ENCODE results near the gene ADAMTSL3.

Gene ADAMTSL3

GRCh38 chr15:83991163-83991562 is 337.2 kb downstream of the ADAMTSL3 start:
- Mint-ChIP-seq H3K27ac (no peak overlapping the region), H3K4me1 (no peaks in the 10 kb centered on the region), H3K27me3 (no peaks in the 10 kb centered on the region), H3K4me3 (no peak overlapping the region), H3K9me3 (no peaks in the 10 kb centered on the region)
- ATAC-seq = no peak
- no peak for DNase-seq

GRCh38 chr15:83992324-83993031 is 338.6 kb downstream of the ADAMTSL3 start:
- Mint-ChIP-seq H3K4me3 (no peak overlapping the region), H3K9me3 (no peaks in the 10 kb centered on the region), H3K27ac (no peak overlapping the region), H3K4me1 (no peaks in the 10 kb centered on the region), H3K27me3 (no peaks in the 10 kb centered on the region)
- DNase-seq (no peak), ATAC-seq (no peak)

- ATAC-seq = no peak
- no peaks in the 10 kb centered on the region for H3K9me3 Mint-ChIP-seq
- no peaks in the 10 kb centered on the region for H3K4me1 Mint-ChIP-seq
- H3K27ac Mint-ChIP-seq = no peak overlapping the region
- no peak overlapping the region for H3K4me3 Mint-ChIP-seq
- no peak for DNase-seq
- H3K27me3 Mint-ChIP-seq = no peaks in the 10 kb centered on the region
Observed at GRCh38 chr15:83993591-83993990, 339.7 kb downstream of the ADAMTSL3 start.

GRCh38 chr15:83998486-83998885 is 344.6 kb downstream of the ADAMTSL3 start:
- H3K27me3 Mint-ChIP-seq = no peaks in the 10 kb centered on the region
- DNase-seq (no peak), ATAC-seq (no peak)
- no peaks in the 10 kb centered on the region for H3K4me1 Mint-ChIP-seq
- H3K27ac Mint-ChIP-seq = no peak overlapping the region
- no peak overlapping the region for H3K4me3 Mint-ChIP-seq
- no peaks in the 10 kb centered on the region for H3K9me3 Mint-ChIP-seq

- H3K4me1 Mint-ChIP-seq = no peaks in the 10 kb centered on the region
- H3K4me3 Mint-ChIP-seq = no peak overlapping the region
- H3K27ac Mint-ChIP-seq = no peak overlapping the region
- no peaks in the 10 kb centered on the region for H3K9me3 Mint-ChIP-seq
- ATAC-seq (no peak), DNase-seq (no peak)
- no peaks in the 10 kb centered on the region for H3K27me3 Mint-ChIP-seq
Observed at GRCh38 chr15:83999396-84000135, 345.6 kb downstream of the ADAMTSL3 start.

- Mint-ChIP-seq H3K27me3 (no peaks in the 10 kb centered on the region), H3K9me3 (no peaks in the 10 kb centered on the region), H3K27ac (no peak overlapping the region), H3K4me1 (no peaks in the 10 kb centered on the region), H3K4me3 (no peak overlapping the region)
- ATAC-seq = no peak
- no peak for DNase-seq
Observed at GRCh38 chr15:84001037-84001436, 347.1 kb downstream of the ADAMTSL3 start.

GRCh38 chr15:84001655-84002054 is 347.7 kb downstream of the ADAMTSL3 start:
- Mint-ChIP-seq H3K9me3 (no peaks in the 10 kb centered on the region), H3K4me3 (no peak overlapping the region), H3K4me1 (no peaks in the 10 kb centered on the region), H3K27ac (no peak overlapping the region), H3K27me3 (no peaks in the 10 kb centered on the region)
- DNase-seq (no peak), ATAC-seq (no peak)

- no peak for DNase-seq
- no peak overlapping the region for H3K27ac Mint-ChIP-seq
- H3K27me3 Mint-ChIP-seq = no peaks in the 10 kb centered on the region
- H3K9me3 Mint-ChIP-seq = no peaks in the 10 kb centered on the region
- no peak overlapping the region for H3K4me3 Mint-ChIP-seq
- no peaks in the 10 kb centered on the region for H3K4me1 Mint-ChIP-seq
- no peak for ATAC-seq
Observed at GRCh38 chr15:84003791-84004503, 350.0 kb downstream of the ADAMTSL3 start.

- DNase-seq (no peak), ATAC-seq (no peak)
- Mint-ChIP-seq H3K4me1 (no peaks in the 10 kb centered on the region), H3K27me3 (no peaks in the 10 kb centered on the region), H3K9me3 (no peaks in the 10 kb centered on the region), H3K27ac (no peak overlapping the region), H3K4me3 (no peak overlapping the region)
Observed at GRCh38 chr15:84006421-84006820, 352.5 kb downstream of the ADAMTSL3 start.

- no peak overlapping the region for H3K4me3 Mint-ChIP-seq
- no peak overlapping the region for H3K27ac Mint-ChIP-seq
- no peaks in the 10 kb centered on the region for H3K27me3 Mint-ChIP-seq
- no peaks in the 10 kb centered on the region for H3K9me3 Mint-ChIP-seq
- H3K4me1 Mint-ChIP-seq = no peaks in the 10 kb centered on the region
- ATAC-seq = no peak
- DNase-seq = no peak
Observed at GRCh38 chr15:84009616-84010015, 355.7 kb downstream of the ADAMTSL3 start.

- Mint-ChIP-seq H3K27me3 (no peaks in the 10 kb centered on the region), H3K27ac (no peak overlapping the region), H3K4me3 (no peak overlapping the region), H3K4me1 (no peaks in the 10 kb centered on the region), H3K9me3 (no peaks in the 10 kb centered on the region)
- ATAC-seq (no peak), DNase-seq (no peak)
Observed at GRCh38 chr15:84010246-84010645, 356.3 kb downstream of the ADAMTSL3 start.

GRCh38 chr15:84016371-84016770 is 362.4 kb downstream of the ADAMTSL3 start:
- Mint-ChIP-seq H3K4me3 (no peak overlapping the region), H3K4me1 (no peaks in the 10 kb centered on the region), H3K27me3 (peaks cover 6% of the 10 kb centered on the region), H3K9me3 (no peaks in the 10 kb centered on the region), H3K27ac (no peak overlapping the region)
- ATAC-seq (no peak), DNase-seq (no peak)

GRCh38 chr15:84022516-84022915 is 368.6 kb downstream of the ADAMTSL3 start:
- Mint-ChIP-seq H3K27me3 (peaks cover 6% of the 10 kb centered on the region), H3K4me1 (no peaks in the 10 kb centered on the region), H3K4me3 (no peak overlapping the region), H3K9me3 (no peaks in the 10 kb centered on the region), H3K27ac (no peak overlapping the region)
- ATAC-seq (no peak), DNase-seq (no peak)

GRCh38 chr15:84023636-84024035 is 369.7 kb downstream of the ADAMTSL3 start:
- DNase-seq = peak in 1 of 2 donors; percentile 8
- H3K4me1 Mint-ChIP-seq = no peaks in the 10 kb centered on the region
- H3K27me3 Mint-ChIP-seq = peaks cover 6% of the 10 kb centered on the region
- H3K27ac Mint-ChIP-seq = peak overlapping the region in 1 of 2 donors; percentile 24
- H3K9me3 Mint-ChIP-seq = peaks cover 0 to 5% of the 10 kb centered on the region in 2 donors
- no peak for ATAC-seq
- H3K4me3 Mint-ChIP-seq = no peak overlapping the region

- no peaks in the 10 kb centered on the region for H3K4me1 Mint-ChIP-seq
- no peak for DNase-seq
- no peak for ATAC-seq
- H3K27me3 Mint-ChIP-seq = peaks cover 15% of the 10 kb centered on the region
- H3K4me3 Mint-ChIP-seq = no peak overlapping the region
- H3K27ac Mint-ChIP-seq = no peak overlapping the region
- H3K9me3 Mint-ChIP-seq = peaks cover 5 to 15% of the 10 kb centered on the region in 2 donors
Observed at GRCh38 chr15:84033793-84034553, 380.1 kb downstream of the ADAMTSL3 start.

Data from stimulated activated naive CD8-positive, alpha-beta T cell treated with anti-CD3 and anti-CD28 coated beads, Interleukin-15, amount 100 ng/mL, for 72 hours (primary cell).